HG03039 (cell line): ENCODE results near the gene NRIP2.

Source experiments
- ATAC-seq: cut with Tn5 transposase; IDR thresholded peaks from one replicate; pipeline ENCODE4 v1.9.1; 2021; ENCODE audit warnings: mild to moderate bottlenecking, moderate library complexity; ENCODE audit not compliant: unreplicated experiment

The NRIP2 gene

DNA sequence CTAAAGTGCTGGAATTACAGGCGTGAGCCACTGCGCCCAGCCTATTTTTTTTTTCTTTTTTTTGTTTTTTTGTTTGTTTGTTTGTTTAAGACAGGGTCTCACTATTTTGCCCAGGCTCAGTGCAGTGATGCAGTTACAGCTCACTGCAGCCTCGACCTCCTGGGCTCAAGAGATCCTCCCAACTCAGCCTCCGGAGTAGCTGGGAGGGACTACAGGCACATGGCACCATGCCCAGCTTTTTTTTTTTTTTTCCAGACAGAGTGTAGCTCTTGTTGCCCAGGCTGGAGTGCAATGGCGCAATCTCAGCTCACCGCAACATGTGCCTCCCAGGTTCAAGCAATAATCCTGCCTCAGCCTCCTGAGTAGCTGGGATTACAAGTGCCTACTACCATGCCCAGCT lies 28.1 kb downstream of the NRIP2 start:
- no peak for ATAC-seq

DNA sequence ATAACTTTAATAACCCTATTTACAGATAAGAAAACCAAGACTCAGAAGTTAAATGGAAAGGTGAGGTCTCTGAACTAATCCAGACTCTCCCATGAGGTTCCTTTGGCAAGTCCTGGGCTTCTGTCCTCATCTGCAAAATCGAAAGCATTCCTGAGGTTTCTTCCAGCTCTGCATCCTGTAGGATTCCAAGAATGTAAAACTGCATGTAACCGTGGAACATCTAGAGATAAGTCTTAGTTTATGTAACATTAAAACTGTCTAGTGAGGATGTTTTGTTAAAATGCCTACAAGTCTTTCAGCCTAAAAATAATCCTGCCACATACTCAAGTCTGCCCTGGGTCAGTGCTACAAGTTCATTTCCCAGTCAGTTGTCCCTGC lies 29.7 kb downstream of the NRIP2 start:
- no peak for ATAC-seq

DNA sequence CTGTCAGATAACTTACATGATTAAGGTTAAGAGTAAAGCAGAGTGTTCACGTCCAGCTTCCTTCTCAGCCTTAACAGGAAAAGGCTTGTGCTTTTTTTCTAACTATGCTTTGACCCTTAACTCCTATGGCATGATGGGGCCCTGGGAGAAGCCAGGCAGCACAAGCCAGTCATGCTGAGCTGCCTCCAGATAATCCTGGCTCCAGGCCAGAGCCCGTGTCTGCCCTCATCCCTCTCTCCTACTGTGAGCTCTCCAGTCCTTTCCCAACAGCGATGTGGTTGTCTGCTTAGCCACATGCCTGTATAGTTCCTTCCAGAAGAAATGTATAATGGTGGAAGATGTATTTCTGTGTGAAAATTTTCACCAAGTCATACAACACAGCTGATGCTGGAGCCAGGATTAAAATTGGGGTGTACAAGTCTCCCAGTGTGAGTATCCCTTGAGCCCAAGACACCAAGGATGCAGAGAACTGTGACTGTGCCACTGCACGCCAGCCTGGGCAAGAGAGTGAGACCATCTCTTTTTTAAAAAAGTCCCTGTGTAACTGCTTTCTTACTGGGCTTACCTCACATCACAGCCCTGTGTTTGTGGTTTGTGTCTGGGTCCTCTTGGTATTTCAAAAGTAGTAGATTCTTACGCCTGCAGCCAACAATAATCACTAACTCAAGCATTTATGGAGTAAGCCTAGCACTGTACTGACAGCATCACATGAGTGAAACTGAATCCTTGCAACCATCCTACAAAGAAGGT lies 30.3 kb downstream of the NRIP2 start:
- no peak for ATAC-seq

DNA sequence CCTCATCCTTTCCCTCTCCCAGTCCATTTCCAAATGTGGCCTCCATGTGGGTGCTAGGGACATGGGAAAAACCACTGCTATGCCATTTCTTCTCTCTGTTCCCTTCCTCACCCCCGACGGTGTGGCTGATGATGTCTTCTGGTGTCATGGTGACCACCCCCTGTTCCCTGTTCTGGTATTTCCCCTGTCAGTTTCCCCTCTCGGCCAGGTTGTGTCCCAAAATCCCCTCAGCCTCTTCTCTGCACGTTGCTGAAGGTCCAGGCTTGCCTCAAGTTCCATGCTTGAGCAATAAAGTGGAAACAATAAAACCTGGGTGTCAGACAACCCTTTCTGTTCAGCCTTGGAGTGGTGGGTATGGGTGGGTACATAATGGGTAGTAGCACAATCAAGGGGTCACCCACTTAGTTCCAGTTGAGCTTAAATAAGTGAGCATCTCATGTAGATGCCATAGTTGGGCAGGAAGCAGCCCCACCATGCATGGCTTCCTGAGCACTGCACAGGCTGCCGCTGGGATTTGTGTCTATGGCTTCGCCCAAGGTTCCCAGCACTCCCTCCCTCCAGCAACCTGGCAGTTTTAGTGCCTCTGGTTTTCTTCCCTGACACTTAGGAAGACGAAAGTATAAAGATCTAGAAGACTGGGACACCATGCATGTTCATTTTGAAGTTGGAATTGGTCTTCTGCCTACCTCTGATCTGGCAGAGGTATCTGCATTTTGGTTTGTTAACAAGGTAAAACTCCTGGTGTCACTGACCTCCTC lies 31.0 kb downstream of the NRIP2 start:
- ATAC-seq, result no peak

DNA sequence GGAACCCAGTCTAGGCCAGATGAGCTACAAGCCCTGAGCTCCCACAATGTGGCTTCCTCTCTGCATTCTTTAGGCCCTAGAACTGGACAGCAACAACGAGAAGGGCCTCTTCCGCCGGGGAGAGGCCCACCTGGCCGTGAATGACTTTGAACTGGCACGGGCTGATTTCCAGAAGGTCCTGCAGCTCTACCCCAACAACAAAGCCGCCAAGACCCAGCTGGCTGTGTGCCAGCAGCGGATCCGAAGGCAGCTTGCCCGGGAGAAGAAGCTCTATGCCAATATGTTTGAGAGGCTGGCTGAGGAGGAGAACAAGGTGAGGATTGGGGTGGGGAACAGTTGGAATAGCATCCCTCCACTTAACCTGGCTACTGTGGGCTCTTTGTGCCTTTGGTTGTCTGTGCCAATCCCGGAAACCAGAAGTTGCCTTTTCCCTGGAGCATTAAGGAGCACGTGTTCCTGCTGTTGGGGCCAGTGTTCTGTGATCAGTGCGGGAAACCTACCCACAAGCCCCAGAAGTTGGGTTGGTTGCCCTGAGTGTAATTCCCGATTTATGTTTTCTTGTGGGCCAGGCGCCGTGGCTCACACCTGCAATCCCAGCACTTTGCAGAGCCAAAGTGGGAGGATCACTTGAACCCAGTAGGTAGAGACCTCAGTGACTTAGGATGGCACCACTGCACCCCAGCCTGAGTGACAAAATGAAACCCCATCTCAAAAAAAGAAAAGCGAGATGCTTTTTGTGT lies 33.6 kb downstream of the NRIP2 start:
- no peak for ATAC-seq

DNA sequence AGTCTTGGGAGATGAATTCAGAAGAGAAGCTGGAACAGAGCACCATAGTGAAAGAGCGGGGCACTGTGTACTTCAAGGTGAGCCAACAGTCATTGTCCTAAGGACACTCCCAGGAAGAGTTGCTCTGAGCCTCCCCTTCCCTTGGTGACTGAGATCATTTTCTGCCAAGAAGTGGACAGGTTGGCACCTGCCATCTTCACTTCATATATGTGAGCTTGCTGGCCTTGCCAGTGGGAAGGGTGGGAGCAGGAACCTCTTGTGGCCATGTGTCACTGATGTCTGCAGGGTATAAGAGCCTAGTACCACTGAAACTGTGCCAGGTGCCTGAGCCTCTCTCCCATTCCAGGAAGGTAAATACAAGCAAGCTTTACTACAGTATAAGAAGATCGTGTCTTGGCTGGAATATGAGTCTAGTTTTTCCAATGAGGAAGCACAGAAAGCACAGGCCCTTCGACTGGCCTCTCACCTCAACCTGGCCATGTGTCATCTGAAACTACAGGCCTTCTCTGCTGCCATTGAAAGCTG lies 34.7 kb downstream of the NRIP2 start:
- ATAC-seq, result no peak

DNA sequence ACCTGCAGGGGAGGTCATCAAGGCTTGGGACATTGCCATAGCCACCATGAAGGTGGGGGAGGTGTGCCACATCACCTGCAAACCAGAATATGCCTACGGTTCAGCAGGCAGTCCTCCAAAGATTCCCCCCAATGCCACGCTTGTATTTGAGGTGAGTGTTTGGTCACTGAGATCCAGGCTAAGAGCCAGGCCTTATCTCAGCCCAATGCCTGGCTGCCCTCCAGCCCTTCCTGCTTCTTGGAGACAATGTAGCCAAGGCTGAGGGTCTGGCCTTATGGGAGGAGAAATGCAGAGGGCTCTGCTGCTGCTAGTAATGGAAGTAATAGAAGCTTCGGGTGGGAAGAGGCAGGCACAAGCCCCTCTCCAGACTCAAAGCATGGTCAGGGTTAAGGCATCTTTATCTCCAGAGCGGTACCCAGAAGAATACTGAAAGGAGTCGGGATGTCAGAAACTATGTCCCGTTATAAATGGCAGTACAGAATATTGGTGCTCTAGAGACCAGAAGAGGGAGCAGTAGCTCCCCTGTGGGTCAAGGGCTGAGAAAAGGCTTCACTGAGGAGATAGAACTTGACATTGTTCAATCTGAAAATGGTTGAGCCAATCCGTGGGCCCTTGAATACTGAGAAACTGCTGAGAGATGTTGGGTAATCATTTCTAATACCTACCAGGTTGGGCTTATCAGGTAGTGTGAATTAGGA lies 37.0 kb downstream of the NRIP2 start:
- no peak for ATAC-seq

DNA sequence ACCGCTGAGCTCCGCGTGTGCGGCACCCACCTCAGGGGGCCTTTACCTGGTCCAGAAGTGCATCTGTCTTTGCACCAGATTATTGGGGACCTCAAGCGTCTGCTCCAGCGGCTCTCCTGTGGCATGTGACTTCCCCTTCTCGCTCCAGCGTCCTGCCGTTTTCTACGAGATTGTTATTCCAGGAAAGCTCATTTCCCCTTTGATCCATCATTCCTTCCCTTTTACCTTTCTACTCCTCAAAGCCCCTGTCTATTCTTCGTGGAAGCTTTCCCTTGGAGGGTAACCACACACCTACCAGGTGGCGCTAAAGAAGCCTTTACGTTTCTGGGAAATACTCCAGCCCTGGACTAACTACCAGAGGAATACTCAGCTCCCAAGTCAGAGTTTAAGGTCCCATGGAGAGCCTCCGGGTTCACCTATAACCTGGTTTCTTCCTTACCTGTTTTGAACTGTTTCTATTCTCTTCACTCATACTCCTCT lies 38.6 kb downstream of the NRIP2 start:
- no peak for ATAC-seq

DNA sequence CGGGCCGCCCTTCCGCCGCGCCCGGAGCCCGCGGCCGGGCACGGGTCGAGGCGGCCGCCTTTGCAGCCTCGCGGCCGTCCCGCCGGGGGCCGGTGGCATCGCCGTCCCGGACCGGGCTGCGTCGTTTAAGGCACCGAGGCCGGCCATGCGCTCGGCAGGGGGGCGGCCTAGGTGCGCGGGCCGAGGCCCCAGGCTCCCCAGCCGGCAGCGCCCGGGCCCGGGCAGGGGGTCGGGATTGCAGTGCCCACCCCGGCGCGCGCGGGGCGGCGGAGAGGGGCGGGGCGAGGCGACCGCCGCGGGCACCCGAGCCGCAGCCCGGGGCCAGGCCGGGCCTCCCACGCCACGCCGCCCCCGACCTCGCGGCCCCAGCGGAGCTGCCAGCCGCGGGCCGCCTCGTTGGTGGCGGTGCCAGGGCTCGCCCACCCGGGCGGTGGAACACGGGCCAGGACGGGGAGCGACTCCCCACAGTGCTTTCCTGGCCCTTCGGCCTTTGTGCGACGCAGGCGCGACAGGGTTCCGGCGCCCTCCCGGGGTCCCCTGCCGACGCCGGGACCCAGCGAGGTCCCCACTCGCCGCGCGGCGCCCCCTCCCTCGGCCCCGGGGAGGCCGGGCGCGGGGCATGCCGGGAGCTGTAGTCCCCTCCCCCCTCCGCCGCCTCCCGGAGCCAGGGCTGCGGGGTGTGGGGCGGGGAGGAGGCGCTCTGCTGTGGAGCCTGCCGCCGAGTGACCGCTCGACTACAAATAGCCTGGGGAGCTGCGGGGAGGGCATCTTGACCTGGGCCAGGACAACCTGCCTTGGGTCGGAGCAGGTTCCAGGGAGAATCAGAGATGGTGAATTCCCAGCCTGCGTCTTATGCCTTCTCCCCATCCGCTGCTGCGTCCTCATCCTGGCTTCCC lies 39.3 kb downstream of the NRIP2 start:
- ATAC-seq, result peak; percentile 63

DNA sequence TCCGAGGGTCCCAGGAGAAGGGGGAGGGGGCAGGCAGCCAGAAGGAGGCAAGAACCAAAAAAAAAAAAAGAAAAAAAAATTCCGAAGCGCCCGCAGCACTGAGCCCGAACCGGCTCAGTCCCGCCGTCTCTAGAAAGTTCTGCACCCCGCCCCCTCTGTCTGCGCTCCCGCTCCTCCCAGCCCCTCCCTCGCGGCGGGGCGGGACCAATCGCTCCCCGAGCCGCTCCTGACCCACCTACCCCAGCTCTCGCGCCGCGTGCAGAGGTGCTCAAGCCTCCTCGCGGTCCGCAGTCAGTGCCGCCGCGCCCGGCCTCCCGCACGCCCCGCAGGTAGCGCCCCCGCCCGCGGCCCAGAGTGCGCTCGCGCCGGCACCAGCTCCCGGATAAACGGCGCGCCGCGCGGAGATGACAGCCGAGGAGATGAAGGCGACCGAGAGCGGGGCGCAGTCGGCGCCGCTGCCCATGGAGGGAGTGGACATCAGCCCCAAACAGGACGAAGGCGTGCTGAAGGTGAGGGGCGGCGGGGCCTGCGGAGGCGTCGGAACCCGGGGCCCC lies 40.0 kb downstream of the NRIP2 start, which contains the start of gene FKBP4:
FKBP4 (plus strand) TSS at position 235 of the 554 bp plus-strand sequence; CDS start at position 405, 170 bp downstream.
- ATAC-seq, result peak; percentile 67

DNA sequence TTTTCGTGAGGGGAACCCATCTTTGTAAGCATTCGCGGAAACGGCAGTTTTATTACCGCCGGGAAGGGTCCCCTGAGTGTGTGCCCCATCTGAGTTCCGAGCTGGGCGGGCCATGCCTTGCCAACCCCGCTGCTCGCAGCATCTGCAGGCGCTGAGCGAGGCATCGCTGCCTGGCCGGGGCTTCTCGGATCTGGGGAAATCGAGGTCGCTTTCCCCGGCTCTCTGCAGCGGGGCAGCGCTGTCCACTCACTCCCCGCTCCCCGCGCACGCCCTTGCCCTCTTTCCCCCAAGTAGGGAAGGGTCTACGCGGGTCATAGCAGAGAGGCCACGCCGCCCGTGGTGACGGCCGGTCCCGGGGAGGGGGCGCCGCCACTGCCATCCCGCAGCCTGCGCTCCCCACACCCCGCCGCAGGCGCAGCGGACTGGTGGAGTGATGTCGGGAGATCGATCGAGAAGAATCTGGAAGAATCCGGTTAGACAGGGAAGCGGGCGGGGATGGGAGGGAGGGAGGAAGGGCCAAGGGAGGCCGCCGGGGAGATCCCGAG lies 40.6 kb downstream of the NRIP2 start:
- peak; percentile 6 for ATAC-seq

DNA sequence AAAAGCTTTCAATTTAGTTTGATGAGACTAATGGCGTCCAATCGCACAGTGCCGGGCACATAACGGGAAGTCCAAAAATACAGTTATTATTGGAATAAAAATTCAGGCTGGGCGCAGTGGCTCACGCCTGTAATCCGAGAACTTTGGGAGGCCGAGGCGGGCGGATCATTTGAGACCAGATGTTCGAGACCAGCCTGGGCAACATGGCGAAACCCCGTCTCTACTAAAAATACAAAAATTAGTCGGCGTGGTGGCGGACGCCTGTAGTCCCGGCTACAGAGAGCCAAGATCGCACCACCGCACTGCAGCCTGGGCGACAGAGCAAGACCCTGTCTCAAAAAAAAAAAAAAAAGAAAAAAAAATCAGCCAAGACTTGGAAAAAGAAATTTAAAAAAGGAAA lies 41.3 kb downstream of the NRIP2 start:
- no peak for ATAC-seq

DNA sequence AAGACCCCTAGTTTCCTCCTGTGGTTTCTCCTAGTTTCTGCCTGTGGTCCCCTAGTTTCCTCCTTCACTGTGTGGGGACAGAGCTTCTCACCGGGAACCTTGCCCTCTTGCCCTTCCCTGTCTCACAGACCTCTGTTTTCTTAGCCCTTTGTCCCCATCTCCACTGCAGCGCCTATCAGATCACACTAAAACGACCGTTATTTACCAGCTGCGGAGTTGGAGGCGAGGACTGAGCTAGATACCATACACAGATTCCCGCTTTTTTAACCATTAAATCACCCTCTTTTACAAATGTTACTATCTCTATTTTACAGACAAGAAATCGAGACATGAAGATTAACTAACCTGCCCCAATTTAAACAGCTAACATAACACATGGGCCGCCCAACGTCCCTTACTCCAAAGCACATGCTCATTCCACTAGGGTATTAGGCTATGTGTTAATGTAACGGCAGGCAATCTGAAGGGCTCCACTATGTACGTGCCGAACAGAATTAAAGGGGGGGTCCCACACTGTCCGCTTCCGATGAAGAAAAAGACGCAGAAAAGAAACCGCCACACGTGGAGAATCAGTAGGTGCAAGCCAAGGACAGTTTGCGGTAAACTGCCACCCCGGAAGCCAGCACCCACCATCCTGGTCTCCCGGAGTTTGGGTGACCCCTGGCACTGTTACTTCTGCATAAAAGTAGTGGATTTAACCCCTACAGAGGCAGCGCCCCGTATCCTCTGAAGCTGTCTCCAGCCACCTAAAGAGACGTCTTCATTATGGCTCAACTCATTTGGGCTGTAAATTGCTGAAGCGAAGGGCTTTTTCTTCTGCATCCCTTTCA lies 41.9 kb downstream of the NRIP2 start:
- ATAC-seq, result no peak

DNA sequence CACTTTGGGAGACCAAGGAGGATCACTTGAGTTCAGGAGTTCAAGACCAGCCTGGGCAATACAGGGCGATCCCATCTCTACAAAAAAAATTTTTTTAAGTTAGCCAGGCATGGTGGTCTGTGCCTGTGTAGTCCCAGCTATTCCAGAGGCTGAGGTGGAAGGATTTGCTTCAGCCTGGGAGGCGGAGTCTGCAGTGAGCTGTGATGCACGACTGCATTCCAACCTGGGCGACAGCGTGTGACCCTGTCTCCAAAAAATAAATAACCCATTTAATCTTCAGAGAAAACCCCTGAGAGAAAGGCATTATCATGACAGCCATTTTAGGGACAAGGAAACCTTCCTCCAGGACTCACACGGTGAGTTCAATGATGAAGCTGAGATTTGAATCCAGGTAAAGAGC lies 43.7 kb downstream of the NRIP2 start:
- no peak for ATAC-seq

DNA sequence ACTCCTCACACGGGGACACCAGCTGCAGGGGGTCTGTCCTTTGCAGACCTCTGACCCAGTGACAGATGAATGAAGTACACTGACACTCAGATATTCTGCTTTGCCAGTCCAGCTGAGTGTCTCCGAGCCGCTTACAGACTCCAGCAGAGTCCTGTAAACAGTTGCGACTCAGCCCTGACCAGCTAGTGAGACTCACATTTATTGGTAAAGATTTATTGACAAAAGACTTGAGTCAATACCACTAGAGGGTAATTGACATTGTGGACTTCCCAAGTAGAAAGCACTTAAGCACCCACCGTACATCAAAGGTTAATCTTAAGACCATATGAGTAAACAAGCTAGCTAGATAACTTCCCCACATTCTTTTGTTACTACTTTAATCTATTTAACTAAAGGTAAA lies 49.8 kb downstream of the NRIP2 start:
- ATAC-seq, result no peak

DNA sequence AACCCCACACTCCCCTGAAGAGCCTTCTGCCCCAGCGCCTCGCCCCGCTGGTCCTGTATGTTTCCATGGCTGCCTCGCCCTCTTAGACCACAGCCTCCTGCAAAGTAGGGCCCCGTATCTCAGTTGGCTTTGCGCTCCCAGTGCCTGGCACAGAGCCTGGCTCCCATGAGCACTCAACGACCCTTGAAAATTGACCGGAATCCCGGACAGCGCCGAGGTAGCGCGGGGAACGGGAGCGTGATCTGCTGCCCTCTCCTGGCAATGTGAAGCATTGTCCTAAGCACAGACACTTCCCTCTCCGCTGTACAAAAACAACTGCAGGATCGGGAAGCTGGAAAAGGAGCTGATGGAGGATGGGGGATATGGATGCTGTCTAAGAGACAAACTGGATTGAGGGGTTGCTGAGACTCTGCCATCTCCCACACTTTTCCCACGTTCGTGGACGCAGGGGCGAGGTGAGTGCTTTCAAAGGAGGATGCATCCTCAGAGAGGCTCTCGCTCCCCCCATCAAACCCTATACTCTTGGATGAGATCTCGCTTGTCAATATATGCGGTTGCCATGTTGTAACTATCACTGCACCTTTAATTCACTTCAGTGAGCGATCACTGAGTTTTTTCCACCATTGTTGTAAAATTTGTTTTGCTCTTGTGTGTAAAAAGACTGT lies 50.8 kb downstream of the NRIP2 start:
- no peak for ATAC-seq

DNA sequence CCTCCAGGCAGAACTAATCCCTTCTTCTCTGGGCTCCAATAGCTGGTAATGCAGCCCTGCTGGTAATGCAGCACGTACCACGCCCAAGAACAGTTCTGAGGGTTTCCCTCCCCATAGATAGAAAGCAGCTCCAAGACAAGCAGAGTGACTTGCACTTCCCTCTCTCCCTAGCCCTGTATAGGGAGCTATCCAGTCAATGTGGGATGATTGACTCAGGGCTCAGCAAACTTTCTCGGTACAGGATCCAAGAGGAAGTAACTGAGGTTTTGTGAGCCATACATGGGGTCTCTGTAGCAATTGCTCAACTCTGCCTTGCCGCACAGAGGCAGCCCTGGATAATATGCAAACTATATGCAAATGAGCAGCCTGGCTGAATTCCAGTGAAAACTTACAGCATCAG lies 55.6 kb downstream of the NRIP2 start:
- no peak for ATAC-seq
